GM13977 (cell line): ENCODE data around the gene RAB13.

Experiments used
- DNase-seq: peaks from one replicate; pipeline ENCODE4 v3.0.0; 2012; ENCODE audit warnings: low spot score
- CTCF ChIP-seq: IDR thresholded peaks from 2 replicates; pipeline ENCODE4 v1.5.1; 2012; ENCODE audit warnings: mild to moderate bottlenecking, control low read depth; ENCODE audit not compliant: insufficient read depth; ENCODE audit errors: extremely low read depth, missing control alignments
- in situ Hi-C: fragments of 300-500 bp; cut with MboI; formaldehyde crosslinking; loops from one replicate; pipeline ENCODE4 v1.12.0; 2022; ENCODE audit warnings: low sequenced_read_pairs, low pct_unique_long_range_greater_than_20kb, mixed read lengths, inconsistent platforms; ENCODE audit not compliant: unreplicated experiment

The RAB13 gene

GRCh38 chr1:153946622-153947241 lies 39.4 kb downstream of the RAB13 start, which contains the start of gene DENND4B:
TSS of gene DENND4B (minus strand) at chr1:153946718. CDS start at chr1:153944374, 2,344 bp downstream.
- in situ Hi-C loops = no loop called here
- peak; percentile 96 for DNase-seq
- TF ChIP-seq CTCF = peak; percentile 96

DNA sequence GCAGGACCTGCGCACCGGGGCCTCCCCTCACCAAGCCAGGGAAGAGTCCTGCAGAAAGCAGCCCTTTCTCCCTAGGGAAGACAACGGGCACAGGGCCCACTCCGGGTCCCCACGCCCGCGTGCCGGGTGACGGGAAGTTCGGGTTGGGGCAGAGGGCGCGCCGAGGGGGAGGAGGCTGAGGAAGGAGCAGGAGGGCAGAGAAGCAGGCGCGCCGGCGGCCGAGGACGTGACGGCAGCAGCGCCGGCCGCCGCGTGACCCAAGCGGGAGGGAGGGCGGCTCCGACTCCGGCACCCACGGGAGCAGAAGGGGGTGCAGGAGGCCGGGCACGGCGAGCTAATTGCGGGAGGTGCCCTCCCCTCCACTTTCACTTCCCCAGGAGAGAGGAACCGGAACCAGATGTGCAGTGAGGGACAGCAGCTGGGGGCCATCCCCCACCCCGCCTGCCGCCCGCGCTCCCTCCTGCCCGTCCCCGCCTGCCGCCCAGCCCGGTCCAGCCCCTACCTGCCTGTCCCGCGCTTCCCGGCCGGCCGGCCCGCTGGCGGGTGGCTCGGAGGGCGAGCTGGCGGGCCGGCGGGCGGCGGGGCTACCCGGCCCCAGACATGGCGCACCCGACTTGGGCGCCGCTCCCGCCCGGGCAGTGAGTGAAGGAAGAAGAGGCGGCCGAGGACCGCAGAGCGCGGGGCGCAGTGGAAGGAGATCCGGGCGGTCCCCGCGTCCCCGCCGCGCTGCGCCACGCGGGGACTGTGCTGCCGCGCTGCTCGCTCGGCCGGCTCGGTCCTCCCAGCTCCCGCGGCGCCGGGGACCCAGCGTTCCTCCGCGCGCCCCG lies 40.1 kb downstream of the RAB13 start:
- no peak for TF ChIP-seq CTCF
- in situ Hi-C loops = no loop called here
- peak; percentile 95 for DNase-seq

DNA sequence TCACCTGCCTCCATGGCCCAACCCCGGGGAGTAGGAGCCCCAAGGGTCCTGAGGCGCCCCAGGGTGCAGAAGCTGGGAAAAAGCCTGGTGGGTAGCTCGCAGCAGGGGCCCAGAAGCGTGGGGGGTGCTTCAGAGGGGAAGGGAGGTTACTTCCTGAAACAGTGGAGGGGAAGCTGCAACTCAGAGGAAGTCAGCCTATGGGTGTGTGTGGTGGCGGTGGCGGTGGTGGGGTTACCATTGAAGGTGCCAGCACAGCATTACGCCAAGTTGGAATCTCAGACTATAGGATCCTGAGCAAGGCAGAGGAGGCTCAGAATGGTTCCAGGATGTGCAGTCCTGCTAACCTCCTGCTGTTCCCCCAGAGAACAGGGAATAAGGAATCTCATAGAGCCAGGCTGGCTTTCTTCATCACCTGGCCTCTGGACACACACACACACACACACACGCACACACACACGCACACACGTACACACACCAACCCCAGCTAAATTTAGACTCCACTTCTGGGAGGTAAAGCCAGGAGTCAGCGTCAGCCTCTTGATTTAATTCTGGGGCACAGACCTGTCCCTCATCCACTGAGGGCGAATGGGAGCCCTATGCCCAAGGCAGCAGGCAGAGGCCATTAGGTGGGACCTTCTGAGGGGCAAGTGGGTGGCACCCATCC lies 40.9 kb downstream of the RAB13 start:
- no peak for TF ChIP-seq CTCF
- DNase-seq = peak; percentile 81
- in situ Hi-C loops = no loop called here

- no peak for TF ChIP-seq CTCF
- no peak for DNase-seq
- in situ Hi-C loops = no loop called here
Observed at GRCh38 chr1:153944827-153945117, 41.4 kb downstream of the RAB13 start.

GRCh38 chr1:153944005-153944826 lies 41.9 kb downstream of the RAB13 start:
- TF ChIP-seq CTCF = no peak
- no peak for DNase-seq
- in situ Hi-C loops = no loop called here
